HG02678 (cell line): ENCODE measurements around the gene FAM131C.

Source experiments
- ATAC-seq: cut with Tn5 transposase; IDR thresholded peaks from one replicate; pipeline ENCODE4 v1.9.1; 2021; ENCODE audit warnings: mild to moderate bottlenecking, moderate library complexity; ENCODE audit not compliant: unreplicated experiment

Gene FAM131C

GRCh38 chr1:16073490-16074119, at the start of gene FAM131C:
TSS of gene FAM131C (minus strand) at chr1:16073651. CDS start at chr1:16073442, 209 bp downstream.
- ATAC-seq = peak; percentile 59

- ATAC-seq = no peak
Measured at GRCh38 chr1:16122916-16123315, 49.5 kb upstream of the FAM131C start.

GRCh38 chr1:16122350-16122881, 49.0 kb upstream of the FAM131C start:
- no peak for ATAC-seq

GRCh38 chr1:16120940-16121410, 47.5 kb upstream of the FAM131C start:
- no peak for ATAC-seq

GRCh38 chr1:16120407-16120806, 47.0 kb upstream of the FAM131C start:
- ATAC-seq = no peak

GRCh38 chr1:16119926-16120325, 46.5 kb upstream of the FAM131C start:
- no peak for ATAC-seq

GRCh38 chr1:16119504-16119903, 46.1 kb upstream of the FAM131C start:
- ATAC-seq = no peak

- no peak for ATAC-seq
Measured at GRCh38 chr1:16118706-16119105, 45.3 kb upstream of the FAM131C start.

GRCh38 chr1:16117936-16118335, 44.5 kb upstream of the FAM131C start:
- ATAC-seq = no peak

GRCh38 chr1:16117369-16117768, 43.9 kb upstream of the FAM131C start:
- no peak for ATAC-seq

GRCh38 chr1:16116625-16117024, 43.2 kb upstream of the FAM131C start:
- ATAC-seq = no peak

- ATAC-seq = no peak
Measured at GRCh38 chr1:16116002-16116401, 42.6 kb upstream of the FAM131C start.

GRCh38 chr1:16115468-16115983, 42.1 kb upstream of the FAM131C start:
- ATAC-seq = no peak

- ATAC-seq = no peak
Measured at GRCh38 chr1:16114527-16115467, 41.3 kb upstream of the FAM131C start.

- ATAC-seq = no peak
Measured at GRCh38 chr1:16112596-16113555, 39.4 kb upstream of the FAM131C start.

- no peak for ATAC-seq
Measured at GRCh38 chr1:16111771-16112595, 38.5 kb upstream of the FAM131C start.

- no peak for ATAC-seq
Measured at GRCh38 chr1:16110884-16111283, 37.4 kb upstream of the FAM131C start.

GRCh38 chr1:16110456-16110855, 37.0 kb upstream of the FAM131C start:
- ATAC-seq = no peak

GRCh38 chr1:16109571-16109970, 36.1 kb upstream of the FAM131C start:
- no peak for ATAC-seq
